GM21367 (cell line): ENCODE data around the gene LRRC57.
"Not testable (repeated sequence)": the region's sequence is repeated elsewhere in the genome, so short reads cannot be mapped to it uniquely, and the experiment has no call there.

Source experiments
- ATAC-seq: cut with Tn5 transposase; IDR thresholded peaks from one replicate; pipeline ENCODE4 v1.9.1; 2021; ENCODE audit not compliant: unreplicated experiment

Gene LRRC57

DNA sequence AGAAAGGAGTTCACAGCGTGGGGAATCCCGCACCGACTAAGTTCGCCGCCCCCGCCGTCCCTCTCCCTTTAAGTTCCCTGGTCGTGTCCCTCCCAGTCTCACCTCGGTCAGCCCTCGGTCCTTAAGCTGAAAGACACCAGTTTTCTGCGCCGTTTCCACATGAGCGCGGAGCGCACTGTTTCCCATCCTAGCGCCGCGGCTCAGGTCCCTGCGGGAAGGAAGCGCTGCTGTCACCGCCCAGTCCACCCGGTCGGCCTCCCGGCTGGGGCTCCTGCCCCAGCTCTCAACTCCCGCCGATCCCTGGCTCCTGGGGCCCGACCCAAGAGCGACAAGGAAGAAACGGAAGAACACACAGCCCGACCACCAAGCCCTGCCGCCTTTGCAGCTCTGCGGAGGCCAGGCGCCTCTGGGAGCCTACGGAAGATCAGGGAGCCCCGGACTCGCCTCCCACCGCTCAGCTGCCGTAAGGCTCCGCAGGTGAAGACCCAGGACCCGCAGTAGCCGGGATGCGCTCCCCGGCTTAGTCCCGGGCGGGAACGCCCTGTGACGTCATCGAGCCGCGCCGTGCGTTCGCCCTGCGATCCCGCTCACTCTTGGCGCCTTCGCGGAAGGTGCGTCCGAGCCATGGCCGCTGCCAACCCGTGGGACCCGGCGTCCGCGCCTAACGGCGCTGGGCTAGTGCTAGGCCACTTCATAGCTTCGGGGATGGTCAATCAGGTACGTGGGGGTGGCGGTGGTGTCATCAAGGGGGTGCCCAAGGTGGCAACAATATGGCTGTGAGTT, at the start of gene LRRC57, which contains the start of gene HAUS2:
TSS of gene LRRC57 (minus strand) at position 545 of the 783 bp plus-strand sequence. CDS start at position 186, 359 bp downstream.
TSS of gene HAUS2 (plus strand) at position 590 of the 783 bp plus-strand sequence. CDS start at position 625, 35 bp downstream.
- ATAC-seq = peak; percentile 78

DNA sequence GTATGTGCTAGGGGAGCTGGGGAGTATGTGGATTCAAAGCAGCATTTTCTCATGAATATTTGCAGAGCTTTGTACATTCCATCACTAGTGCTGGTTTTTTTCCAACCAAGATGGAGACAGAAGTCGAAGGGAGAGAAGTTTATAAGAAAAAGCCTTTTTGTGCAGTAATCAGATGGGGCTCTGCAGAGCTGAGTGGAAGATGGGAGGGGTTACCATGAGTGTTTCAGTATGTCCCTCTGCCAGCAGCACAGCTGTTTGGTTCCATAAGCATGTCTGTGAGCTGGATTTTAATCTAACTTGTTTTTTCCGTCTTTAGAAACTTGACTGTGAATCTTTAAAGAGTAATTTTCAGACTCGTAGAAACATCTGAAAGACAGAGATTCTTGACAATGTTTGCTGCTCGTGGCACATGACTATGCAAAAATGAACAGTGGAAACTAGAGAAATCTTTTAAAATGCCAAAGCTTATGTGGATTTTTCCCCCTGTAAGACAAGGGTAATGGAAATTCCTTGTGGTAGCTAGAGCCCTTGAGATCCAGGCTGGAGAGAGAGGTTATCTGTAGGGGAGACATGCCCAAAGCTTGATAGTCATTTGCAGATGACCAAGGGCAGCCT, 47.1 kb upstream of the LRRC57 start:
- no peak for ATAC-seq

DNA sequence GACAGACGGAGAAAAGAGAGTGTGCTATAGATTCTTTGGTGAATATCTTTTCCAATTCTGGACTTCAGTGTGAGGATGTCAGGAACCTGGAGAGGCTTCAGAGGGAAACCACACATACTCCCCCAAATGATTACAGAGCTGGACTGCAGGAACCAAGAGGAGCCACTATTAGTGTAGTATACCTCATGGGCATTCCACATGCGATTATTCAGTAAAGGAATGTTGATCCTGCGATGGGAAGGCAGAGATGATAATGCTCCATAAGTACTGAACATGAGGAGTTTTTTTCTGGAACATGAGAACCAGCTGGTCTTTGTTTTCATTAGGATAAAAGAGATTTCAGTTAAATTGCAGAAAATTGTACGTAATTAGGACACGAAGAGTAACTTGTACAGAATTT, 45.5 kb upstream of the LRRC57 start:
- no peak for ATAC-seq

DNA sequence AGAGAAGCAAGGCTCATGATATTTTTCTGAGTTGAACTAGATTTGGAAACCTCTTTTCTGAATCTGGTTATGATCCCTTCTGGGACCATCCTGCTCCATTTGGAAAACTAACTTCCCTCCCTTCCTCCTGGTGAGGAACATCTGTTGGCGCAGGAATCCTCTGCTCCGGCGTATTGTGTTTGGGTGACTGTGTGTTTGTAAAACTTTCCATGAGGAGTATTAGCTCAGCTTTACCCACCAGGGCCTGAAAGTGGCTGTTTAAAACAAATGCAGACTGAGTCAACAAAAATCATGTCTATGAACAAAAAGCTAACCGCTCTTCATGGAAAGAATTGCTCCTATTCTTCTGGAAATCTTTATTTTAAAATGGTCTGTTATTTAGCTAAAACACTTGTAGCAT, 44.5 kb upstream of the LRRC57 start:
- no peak for ATAC-seq

DNA sequence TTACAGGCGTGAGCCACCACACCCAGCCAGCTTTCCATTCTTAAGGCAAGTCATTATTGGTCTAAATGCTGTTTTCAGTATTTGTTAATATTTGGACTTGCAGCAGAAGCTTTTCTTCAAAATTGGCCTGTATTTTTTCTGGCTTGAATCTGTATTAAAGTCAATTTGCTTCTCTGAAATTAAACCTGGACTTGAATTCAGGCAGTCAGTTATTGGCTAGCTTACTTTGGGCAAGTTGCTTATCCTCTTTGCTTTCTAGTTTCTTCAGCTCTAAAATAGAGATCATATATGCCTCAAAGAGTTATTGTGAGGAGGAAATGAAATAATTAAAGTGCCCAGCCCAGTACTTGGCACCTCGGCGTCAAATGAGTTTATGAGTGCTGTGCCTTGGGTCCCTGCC, 44.1 kb upstream of the LRRC57 start:
- ATAC-seq = no peak

- no peak for ATAC-seq
Observed at GRCh38 chr15:42591238-42591934, 42.8 kb upstream of the LRRC57 start.

DNA sequence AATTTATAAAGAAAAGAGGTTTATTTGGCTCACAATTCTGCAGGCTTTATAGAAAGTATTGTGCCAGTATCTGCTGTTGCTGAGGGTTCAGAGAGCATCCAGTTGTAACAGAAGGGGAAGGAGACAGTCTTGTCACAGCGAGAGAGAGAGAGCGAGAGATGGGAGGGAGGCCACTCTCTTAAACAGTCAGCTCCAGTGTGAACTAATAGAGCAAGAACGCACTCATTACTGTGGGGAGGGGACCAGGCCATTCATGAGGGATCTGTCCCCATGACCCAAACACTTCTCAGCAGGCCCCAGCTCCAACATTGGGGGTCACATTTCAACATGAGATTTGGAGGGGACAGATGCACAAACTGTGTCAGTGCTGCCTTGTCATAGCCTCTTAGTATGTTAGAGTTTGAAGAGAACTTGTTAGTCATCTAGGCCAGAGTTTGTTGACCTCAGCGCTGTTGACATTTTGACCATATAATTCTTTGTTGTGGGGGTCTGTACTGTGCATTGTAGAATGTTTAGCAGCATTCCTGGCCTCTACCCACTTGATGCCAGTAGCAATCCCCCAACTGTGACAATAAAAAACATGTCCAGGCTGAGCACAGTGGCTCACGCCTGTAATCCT, 42.1 kb upstream of the LRRC57 start:
- no peak for ATAC-seq

DNA sequence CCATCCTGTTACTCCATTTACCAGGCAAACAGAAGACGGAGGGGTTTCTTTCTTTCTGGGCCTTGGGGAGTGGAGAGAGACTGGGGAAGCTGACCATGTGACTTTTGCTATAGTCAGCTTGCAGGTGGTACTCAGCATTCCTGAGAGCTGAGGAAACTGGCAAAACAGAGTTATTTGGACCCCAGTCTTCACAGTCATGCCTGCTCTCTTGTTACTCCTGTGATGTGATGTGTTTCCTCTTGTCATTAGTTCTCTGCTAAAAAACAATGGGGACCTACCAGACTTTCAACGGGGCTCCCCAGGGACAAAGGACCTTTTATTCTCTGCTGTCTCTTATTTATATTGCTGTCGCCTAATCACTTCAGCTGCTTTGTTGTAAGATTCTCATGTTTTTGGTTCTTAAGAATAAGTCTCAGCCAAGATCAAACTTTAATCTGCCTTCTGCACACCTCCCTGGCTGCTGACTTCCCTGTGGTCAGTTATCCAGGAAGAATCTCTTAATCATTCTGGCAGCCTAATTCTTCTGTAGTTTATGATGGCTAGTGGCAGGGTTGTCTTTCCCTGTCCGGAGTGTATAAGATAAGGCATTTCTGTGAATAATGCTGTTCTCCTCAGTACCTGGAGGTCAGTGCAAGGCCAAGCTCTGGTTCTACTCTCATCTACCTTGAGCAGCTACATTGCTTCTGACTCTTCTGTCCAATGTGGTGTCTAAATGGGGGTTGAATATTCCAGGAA, 35.6 kb upstream of the LRRC57 start:
- ATAC-seq = no peak

- ATAC-seq = no peak
Observed at GRCh38 chr15:42582569-42583375, 34.2 kb upstream of the LRRC57 start.

DNA sequence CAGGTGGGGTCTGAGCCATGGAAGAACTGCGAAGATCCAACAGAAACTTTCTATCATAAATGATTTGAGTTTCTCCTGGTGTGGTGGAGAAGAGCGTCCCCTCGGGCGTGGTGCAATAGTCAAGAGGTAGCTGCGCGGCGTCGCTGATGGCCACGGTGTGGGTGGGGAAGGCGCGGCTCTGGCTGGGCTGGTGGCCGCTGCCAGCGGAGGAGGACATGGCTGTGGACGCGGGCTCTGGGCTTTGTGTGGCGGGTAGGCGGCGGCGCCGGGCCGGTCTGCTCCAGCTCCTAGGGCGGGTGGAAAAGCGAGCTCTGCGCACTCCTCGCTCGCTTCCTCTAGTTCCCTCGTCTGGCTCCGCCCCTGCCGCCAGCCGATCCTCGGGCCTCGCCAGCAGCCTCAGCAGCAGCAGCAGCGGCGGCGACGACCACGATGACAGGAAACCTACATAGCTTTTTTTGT, 32.7 kb upstream of the LRRC57 start:
- peak; percentile 66 for ATAC-seq

DNA sequence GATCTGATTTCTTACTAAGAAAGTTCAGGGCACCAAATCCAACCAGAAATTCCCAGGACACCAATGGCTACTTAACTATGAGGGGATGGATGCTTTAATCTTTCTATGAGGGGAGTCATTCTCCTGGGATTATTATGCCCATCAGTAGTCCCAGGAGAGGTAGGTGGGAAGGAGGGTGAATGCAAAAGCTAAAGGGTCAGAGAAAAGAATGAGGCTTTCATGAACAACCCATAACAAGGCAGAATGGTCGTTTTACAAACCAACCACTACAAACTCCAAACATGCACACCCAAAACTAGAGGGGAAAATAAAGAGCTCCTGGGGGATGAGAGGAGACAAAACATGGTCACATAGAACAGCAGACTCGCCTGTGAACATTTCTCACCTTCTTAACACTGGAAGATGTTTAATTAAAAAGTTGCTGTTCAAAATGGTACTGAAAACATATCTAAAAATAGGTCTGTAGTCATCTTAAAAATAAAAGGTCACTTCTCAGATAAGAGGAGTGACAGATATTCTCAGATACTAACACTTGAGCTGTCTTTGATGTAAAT, 30.5 kb upstream of the LRRC57 start:
- no peak for ATAC-seq

GRCh38 chr15:42577514-42578031, 29.0 kb upstream of the LRRC57 start:
- ATAC-seq = no peak

GRCh38 chr15:42576776-42577175, 28.2 kb upstream of the LRRC57 start:
- ATAC-seq = no peak

DNA sequence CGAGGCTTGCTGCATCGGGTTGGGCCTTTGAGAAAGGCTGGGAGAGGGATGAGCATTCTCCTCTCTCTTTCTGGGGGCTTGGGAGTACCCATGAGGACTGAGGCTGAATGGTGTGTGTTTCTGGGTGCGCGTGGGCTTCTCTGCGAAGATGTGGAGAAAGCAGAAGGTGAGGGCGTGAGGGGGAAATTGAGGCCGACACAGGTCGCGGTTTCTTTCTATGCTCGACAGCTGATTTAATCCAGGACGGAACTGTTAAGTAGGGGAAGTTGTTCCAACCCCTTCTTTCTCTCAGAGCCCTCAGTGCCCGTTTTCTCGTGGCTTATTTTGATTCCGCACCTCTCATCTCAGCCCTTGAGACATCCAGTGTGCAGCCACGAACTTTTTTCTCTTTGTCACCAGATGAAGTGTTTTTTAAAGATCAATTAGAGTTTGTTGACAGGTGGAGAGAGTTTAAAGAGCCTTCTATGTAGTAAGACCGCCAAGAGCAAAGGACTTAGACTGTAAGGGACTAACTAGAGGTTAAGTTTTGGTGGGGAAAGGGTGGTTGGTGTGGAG, 27.5 kb upstream of the LRRC57 start:
- ATAC-seq = no peak

- ATAC-seq = peak; percentile 87
Observed at GRCh38 chr15:42575188-42576039, 26.8 kb upstream of the LRRC57 start, which contains the start of gene STARD9. Gene STARD9, plus strand, starts transcription at chr15:42575606. Its CDS starts 110 bp downstream, at chr15:42575716.

DNA sequence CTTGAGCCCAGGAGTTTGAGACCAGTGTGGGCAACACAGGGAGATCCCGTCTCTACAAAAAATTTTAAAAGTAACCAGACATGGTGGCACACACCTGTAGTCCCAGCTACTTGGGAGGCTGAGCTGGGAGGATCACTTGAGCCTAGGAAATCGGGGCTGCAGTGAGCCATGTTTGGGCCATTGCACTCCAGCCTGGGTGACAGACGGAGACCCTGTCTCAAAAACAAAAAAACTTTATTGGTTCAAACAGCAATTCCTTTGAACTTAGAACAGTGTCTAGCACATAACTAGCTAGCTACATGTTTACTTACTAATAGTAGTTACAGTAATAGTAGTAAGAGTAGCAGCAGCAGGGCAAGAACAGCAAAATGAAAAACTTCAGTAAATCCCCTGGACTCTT, 10.1 kb upstream of the LRRC57 start:
- no peak for ATAC-seq

- ATAC-seq = not testable (repeated sequence)
Observed at GRCh38 chr15:42556550-42557207, 8.1 kb upstream of the LRRC57 start.
